HUES64 (cell line): ENCODE measurements around the gene PPP2R2C.

Source experiments
- H3K27ac ChIP-seq: 2 replicates; pipeline ENCODE4 v1.7.0; 2013; ENCODE audit warnings: low read depth, low read length, inconsistent platforms
- H3K27me3 ChIP-seq: 2 replicates; pipeline ENCODE4 v1.6.1; 2013; ENCODE audit warnings: mild to moderate bottlenecking, low read length; ENCODE audit not compliant: insufficient read depth
- H3K36me3 ChIP-seq: 2 replicates; pipeline ENCODE4 v1.6.1; 2013; ENCODE audit warnings: mild to moderate bottlenecking, low read length; ENCODE audit not compliant: insufficient read depth
- H3K4me1 ChIP-seq: 2 replicates; pipeline ENCODE4 v1.6.1; 2013; ENCODE audit warnings: mild to moderate bottlenecking, low read length, moderate library complexity; ENCODE audit not compliant: insufficient read depth
- H3K4me3 ChIP-seq: 2 replicates; pipeline ENCODE4 v1.5.1; 2013; ENCODE audit warnings: mild to moderate bottlenecking, low read length, moderate library complexity
- H3K9ac ChIP-seq: 2 replicates; pipeline ENCODE4 v1.6.1; 2013; ENCODE audit warnings: mild to moderate bottlenecking, low read depth, low read length
- H3K9me3 ChIP-seq: 2 replicates; pipeline ENCODE4 v1.6.1; 2013; ENCODE audit warnings: low read depth, low read length; ENCODE audit not compliant: insufficient read depth
- WGBS: fragments of 150-250, 120-280 bp; methylation state at CpG from one replicate; pipeline ENCODE4 v1.1.7; 2013; ENCODE audit warnings: missing lambda C conversion rate; 5-methylcytosine and 5-hydroxymethylcytosine counted together

PPP2R2C gene

GRCh38 chr4:6430927-6431326 is 41.5 kb downstream of the PPP2R2C start:
- Histone ChIP-seq H3K4me3 (no peak overlapping the region), H3K27me3 (no peaks in the 10 kb centered on the region), H3K9ac (no peak overlapping the region), H3K36me3 (no peaks in the 10 kb centered on the region), H3K27ac (no peak overlapping the region), H3K4me1 (0 out of 2 replicates have a peak, but pooled peaks cover 2% of the 10 kb centered on the region), H3K9me3 (peaks cover 12% of the 10 kb centered on the region)
- WGBS = 73% methylated on average over 4 of the region's 4 CpGs

- H3K9me3 ChIP-seq = no peaks in the 10 kb centered on the region
- H3K4me3 ChIP-seq = no peak overlapping the region
- H3K36me3 ChIP-seq = no peaks in the 10 kb centered on the region
- no peak overlapping the region for H3K9ac ChIP-seq
- 81% methylated on average over 5 of the region's 5 CpGs for WGBS
- H3K27me3 ChIP-seq = no peaks in the 10 kb centered on the region
- 0 out of 2 replicates have a peak, but pooled peaks cover 2% of the 10 kb centered on the region for H3K4me1 ChIP-seq
- H3K27ac ChIP-seq = no peak overlapping the region
Measured at GRCh38 chr4:6427439-6428090, 44.8 kb downstream of the PPP2R2C start.

GRCh38 chr4:6426571-6427438 is 45.6 kb downstream of the PPP2R2C start:
- no peak overlapping the region for H3K27ac ChIP-seq
- H3K9me3 ChIP-seq = no peaks in the 10 kb centered on the region
- 85% methylated on average over 12 of the region's 13 CpGs for WGBS
- H3K9ac ChIP-seq = no peak overlapping the region
- no peaks in the 10 kb centered on the region for H3K27me3 ChIP-seq
- 0 out of 2 replicates have a peak, but pooled peaks cover 2% of the 10 kb centered on the region for H3K4me1 ChIP-seq
- H3K36me3 ChIP-seq = no peaks in the 10 kb centered on the region
- H3K4me3 ChIP-seq = no peak overlapping the region

- Histone ChIP-seq H3K9me3 (no peaks in the 10 kb centered on the region), H3K4me3 (no peak overlapping the region), H3K4me1 (0 out of 2 replicates have a peak, but pooled peaks cover 2% of the 10 kb centered on the region), H3K27ac (no peak overlapping the region), H3K9ac (no peak overlapping the region), H3K36me3 (no peaks in the 10 kb centered on the region), H3K27me3 (no peaks in the 10 kb centered on the region)
- 95% methylated on average over 11 of the region's 11 CpGs for WGBS
Measured at GRCh38 chr4:6425911-6426310, 46.5 kb downstream of the PPP2R2C start.

- Histone ChIP-seq H3K9ac (no peak overlapping the region), H3K27me3 (no peaks in the 10 kb centered on the region), H3K4me1 (0 out of 2 replicates have a peak, but pooled peaks cover 2% of the 10 kb centered on the region), H3K9me3 (no peaks in the 10 kb centered on the region), H3K27ac (no peak overlapping the region), H3K36me3 (no peaks in the 10 kb centered on the region), H3K4me3 (no peak overlapping the region)
- WGBS = 87% methylated on average over 5 of the region's 5 CpGs
Measured at GRCh38 chr4:6425336-6425735, 47.1 kb downstream of the PPP2R2C start.

GRCh38 chr4:6424425-6424824 is 48.0 kb downstream of the PPP2R2C start:
- no peak overlapping the region for H3K4me3 ChIP-seq
- H3K27me3 ChIP-seq = no peaks in the 10 kb centered on the region
- no peak overlapping the region for H3K27ac ChIP-seq
- H3K4me1 ChIP-seq = 0 out of 2 replicates have a peak, but pooled peaks cover 2% of the 10 kb centered on the region
- H3K36me3 ChIP-seq = no peaks in the 10 kb centered on the region
- H3K9ac ChIP-seq = no peak overlapping the region
- no peaks in the 10 kb centered on the region for H3K9me3 ChIP-seq
- WGBS = 90% methylated on average over 9 of the region's 9 CpGs

GRCh38 chr4:6423575-6423974 is 48.8 kb downstream of the PPP2R2C start:
- Histone ChIP-seq H3K36me3 (no peaks in the 10 kb centered on the region), H3K9ac (no peak overlapping the region), H3K9me3 (no peaks in the 10 kb centered on the region), H3K4me1 (0 out of 2 replicates have a peak, but pooled peaks cover 2% of the 10 kb centered on the region), H3K27ac (no peak overlapping the region), H3K27me3 (no peaks in the 10 kb centered on the region), H3K4me3 (no peak overlapping the region)
- WGBS = 95% methylated on average over 1 of the region's 2 CpGs

GRCh38 chr4:6422866-6423265 is 49.5 kb downstream of the PPP2R2C start:
- Histone ChIP-seq H3K9ac (no peak overlapping the region), H3K36me3 (no peaks in the 10 kb centered on the region), H3K27me3 (no peaks in the 10 kb centered on the region), H3K27ac (no peak overlapping the region), H3K4me1 (0 out of 2 replicates have a peak, but pooled peaks cover 2% of the 10 kb centered on the region), H3K4me3 (no peak overlapping the region), H3K9me3 (no peaks in the 10 kb centered on the region)
- 95% methylated on average over 3 of the region's 3 CpGs for WGBS

GRCh38 chr4:6422105-6422504 is 50.3 kb downstream of the PPP2R2C start:
- H3K9ac ChIP-seq = no peak overlapping the region
- H3K36me3 ChIP-seq = no peaks in the 10 kb centered on the region
- 95% methylated on average over 9 of the region's 9 CpGs for WGBS
- H3K27me3 ChIP-seq = no peaks in the 10 kb centered on the region
- no peaks in the 10 kb centered on the region for H3K4me1 ChIP-seq
- no peaks in the 10 kb centered on the region for H3K9me3 ChIP-seq
- no peak overlapping the region for H3K4me3 ChIP-seq
- H3K27ac ChIP-seq = no peak overlapping the region

GRCh38 chr4:6421397-6421796 is 51.0 kb downstream of the PPP2R2C start:
- no peaks in the 10 kb centered on the region for H3K9me3 ChIP-seq

GRCh38 chr4:6420972-6421371 is 51.4 kb downstream of the PPP2R2C start:
- Histone ChIP-seq H3K9me3 (no peaks in the 10 kb centered on the region), H3K27me3 (no peaks in the 10 kb centered on the region), H3K9ac (no peak overlapping the region), H3K27ac (no peak overlapping the region), H3K36me3 (no peaks in the 10 kb centered on the region), H3K4me1 (peaks cover 6% of the 10 kb centered on the region; the same call in 1 of the 2 replicates), H3K4me3 (no peak overlapping the region)
- WGBS = 95% methylated on average over 6 of the region's 6 CpGs

More at GRCh38 chr4:6421397-6421796, 51.0 kb downstream of the PPP2R2C start:
- no peak overlapping the region for H3K27ac ChIP-seq
- H3K27me3 ChIP-seq = no peaks in the 10 kb centered on the region
- H3K4me1 ChIP-seq = peaks cover 3% of the 10 kb centered on the region; the same call in 1 of the 2 replicates
- H3K36me3 ChIP-seq = no peaks in the 10 kb centered on the region
- H3K9ac ChIP-seq = no peak overlapping the region
- 95% methylated on average over 18 of the region's 18 CpGs for WGBS
- no peak overlapping the region for H3K4me3 ChIP-seq
